ENCODE measurements around the gene ADSL.

ADSL gene

GRCh38 chr22:40334899-40335298 lies 11.4 kb upstream of the ADSL start:
- no peak overlapping the region for H3K4me3 ChIP-seq (ENCODE audit: low read depth, low read length)
- TF ChIP-seq CTCF (IDR thresholded peaks at IDR 0.05; ENCODE audit: borderline replicate concordance, insufficient read depth, low read depth, low read length): no peak

- no peak overlapping the region for H3K4me3 ChIP-seq (ENCODE audit: low read depth, low read length)
- TF ChIP-seq CTCF (IDR thresholded peaks at IDR 0.05; ENCODE audit: borderline replicate concordance, insufficient read depth, low read depth, low read length): no peak
These were observed 10.9 kb upstream of the ADSL start for GRCh38 chr22:40335358-40335757.

GRCh38 chr22:40340044-40340443 lies 6.3 kb upstream of the ADSL start:
- no peak overlapping the region for H3K4me3 ChIP-seq (ENCODE audit: low read depth, low read length)
- TF ChIP-seq CTCF (IDR thresholded peaks at IDR 0.05; ENCODE audit: borderline replicate concordance, insufficient read depth, low read depth, low read length): no peak

GRCh38 chr22:40341604-40342003 lies 4.7 kb upstream of the ADSL start:
- H3K4me3 ChIP-seq (ENCODE audit: low read depth, low read length): no peak overlapping the region
- TF ChIP-seq CTCF (IDR thresholded peaks at IDR 0.05; ENCODE audit: borderline replicate concordance, insufficient read depth, low read depth, low read length): no peak

- no peak overlapping the region for H3K4me3 ChIP-seq (ENCODE audit: low read depth, low read length)
- TF ChIP-seq CTCF (IDR thresholded peaks at IDR 0.05; ENCODE audit: borderline replicate concordance, insufficient read depth, low read depth, low read length): no peak
These were observed 3.8 kb upstream of the ADSL start for GRCh38 chr22:40342521-40342920.

- no peak for TF ChIP-seq CTCF (IDR thresholded peaks at IDR 0.05; ENCODE audit: borderline replicate concordance, insufficient read depth, low read depth, low read length)
- peak overlapping the region; percentile 5 for H3K4me3 ChIP-seq (ENCODE audit: low read depth, low read length)
These were observed 1.0 kb upstream of the ADSL start for GRCh38 chr22:40345271-40345670.

GRCh38 chr22:40345815-40346184 lies 500 bp upstream of the ADSL start:
- peak overlapping the region; percentile 96 for H3K4me3 ChIP-seq (ENCODE audit: low read depth, low read length)
- TF ChIP-seq CTCF (IDR thresholded peaks at IDR 0.05; ENCODE audit: borderline replicate concordance, insufficient read depth, low read depth, low read length): no peak

All from GM12875 (cell line).